IMR-90 (cell line): ENCODE data around the gene VWA7. TPM values are rescaled to one million over a fixed set of nuclear protein-coding genes. Genes with fewer than 3 reads are reported as not detected.
A peak's percentile ranks its signal among the peaks of the same experiment; 100 is the strongest.

ENCODE experiments used
- ATAC-seq: fragments of 200-7000 bp; cut with Tn5 transposase; 2 replicates; pipeline ENCODE4 v1.9.1; 2020; ENCODE audit warnings: low read depth, mild to moderate bottlenecking, moderate library complexity
- BruUV-seq: library from RNA; stranded (reverse); fragments of 400-500 nt; replicated peaks from 2 replicates; lab custom pipeline; 2021; lab: Mats Ljungman, UMichigan
- CTCF ChIA-PET: fragments of 300-600 bp; formaldehyde crosslinking; extraction: SDS; loops from one replicate; lab custom pipeline; 2021; ENCODE audit warnings: antibody characterized with exemption; lab: Yijun Ruan, JAX
- POLR2A ChIA-PET: fragments of 300-600 bp; sonication (Branson Sonifier 250); formaldehyde crosslinking; loops from one replicate; lab custom pipeline; 2022; ENCODE audit warnings: antibody characterized with exemption; ENCODE audit not compliant: unreplicated experiment; lab: Charles Lee
- DNase-seq: peaks from one replicate; pipeline ENCODE4 v3.0.0; 2013
- H2AFZ ChIP-seq: replicated peaks from 2 replicates; pipeline ENCODE3; 2013; ENCODE audit warnings: low read length, mild to moderate bottlenecking; ENCODE audit not compliant: poor library complexity
- H2AK5ac ChIP-seq: 2 replicates; pipeline ENCODE4 v1.6.1; 2013; ENCODE audit warnings: low read depth, low read length, inconsistent platforms
- H2AK9ac ChIP-seq: replicated peaks from 2 replicates; pipeline ENCODE3; 2013; ENCODE audit warnings: mild to moderate bottlenecking, low read depth, low read length, moderate library complexity; ENCODE audit not compliant: poor library complexity
- H2BK120ac ChIP-seq: 2 replicates; pipeline ENCODE4 v1.6.1; 2013; ENCODE audit warnings: low read depth, low read length, inconsistent platforms
- H2BK15ac ChIP-seq: 3 replicates; pipeline ENCODE4 v1.6.1; 2013; ENCODE audit warnings: low read depth, low read length, inconsistent platforms
- H2BK20ac ChIP-seq: 2 replicates; pipeline ENCODE4 v1.6.1; 2013; ENCODE audit warnings: low read depth, mild to moderate bottlenecking, inconsistent platforms, low read length, moderate library complexity
- H2BK5ac ChIP-seq: 2 replicates; pipeline ENCODE4 v1.6.1; 2013; ENCODE audit warnings: mild to moderate bottlenecking, low read depth, low read length, inconsistent platforms; ENCODE audit not compliant: poor library complexity, severe bottlenecking
- H3K14ac ChIP-seq: replicated peaks from 2 replicates; pipeline ENCODE4 v1.6.1; 2013; ENCODE audit warnings: low read depth, low read length, inconsistent platforms
- H3K18ac ChIP-seq: 2 replicates; pipeline ENCODE4 v1.6.1; 2013; ENCODE audit warnings: low read depth, low read length, control low read depth
- H3K23ac ChIP-seq: 2 replicates; pipeline ENCODE4 v1.6.1; 2013; ENCODE audit warnings: low read depth, low read length, inconsistent platforms
- H3K27ac ChIP-seq: 2 replicates; pipeline ENCODE4 v1.5.1; 2013; ENCODE audit warnings: mild to moderate bottlenecking, control low read depth, low read length; ENCODE audit not compliant: insufficient read depth
- H3K27me3 ChIP-seq: 2 replicates; pipeline ENCODE4 v1.6.1; 2013; ENCODE audit warnings: low read length; ENCODE audit not compliant: control insufficient read depth, insufficient read depth
- H3K36me3 ChIP-seq: 2 replicates; pipeline ENCODE4 v1.6.1; 2013; ENCODE audit warnings: low read length, mixed read lengths; ENCODE audit not compliant: control insufficient read depth, insufficient read depth
- H3K4ac ChIP-seq: 2 replicates; pipeline ENCODE4 v1.6.1; 2013; ENCODE audit warnings: low read depth, low read length, inconsistent platforms
- H3K4me1 ChIP-seq: 2 replicates; pipeline ENCODE4 v1.6.1; 2013; ENCODE audit warnings: low read length, mixed read lengths; ENCODE audit not compliant: control insufficient read depth, insufficient read depth
- H3K4me2 ChIP-seq: 2 replicates; pipeline ENCODE4 v1.6.1; 2013; ENCODE audit warnings: low read depth, mild to moderate bottlenecking, control low read depth, low read length, moderate library complexity
- H3K4me3 ChIP-seq: 2 replicates; pipeline ENCODE4 v1.5.1; 2013; ENCODE audit warnings: low read depth, mild to moderate bottlenecking, control low read depth, low read length, moderate library complexity; ENCODE audit not compliant: insufficient read depth
- H3K56ac ChIP-seq: 2 replicates; pipeline ENCODE4 v1.6.1; 2013; ENCODE audit warnings: low read length, inconsistent platforms; ENCODE audit not compliant: insufficient read depth; ENCODE audit errors: extremely low read depth
- H3K79me1 ChIP-seq, 2 experiments: 2 replicates each; pipeline ENCODE4 v1.6.1; 2013; ENCODE audit warnings: low read length in 2 of 2, inconsistent platforms in 1 of 2, low read depth in 1 of 2
- H3K9ac ChIP-seq: 2 replicates; pipeline ENCODE4 v1.6.1; 2013; ENCODE audit warnings: low read depth, low read length, control low read depth
- H3K9me1 ChIP-seq: 2 replicates; pipeline ENCODE4 v1.6.1; 2013; ENCODE audit warnings: low read length, inconsistent platforms; ENCODE audit not compliant: insufficient read depth
- H3K9me3 ChIP-seq: 2 replicates; pipeline ENCODE4 v1.6.1; 2013; ENCODE audit warnings: low read length; ENCODE audit not compliant: control insufficient read depth, insufficient read depth
- H4K20me1 ChIP-seq: 2 replicates; pipeline ENCODE4 v1.6.1; 2013; ENCODE audit warnings: low read length, inconsistent platforms; ENCODE audit not compliant: insufficient read depth
- H4K5ac ChIP-seq: 2 replicates; pipeline ENCODE4 v1.6.1; 2013; ENCODE audit warnings: mild to moderate bottlenecking, low read depth, low read length, control low read depth
- H4K8ac ChIP-seq, 2 experiments: 2 replicates each; pipeline ENCODE4 v1.6.1; 2013; ENCODE audit warnings: low read depth in 2 of 2, low read length in 2 of 2, control low read depth in 1 of 2, inconsistent platforms in 1 of 2
- H4K91ac ChIP-seq: 2 replicates; pipeline ENCODE4 v1.6.1; 2013; ENCODE audit warnings: low read depth, low read length, inconsistent platforms; ENCODE audit not compliant: insufficient read depth
- BHLHE40 ChIP-seq: fragments of 150-350 bp; IDR thresholded peaks from 2 replicates; pipeline ENCODE4 v1.6.1; 2016; ENCODE audit warnings: mild to moderate bottlenecking, low read depth, low read length
- CTCF ChIP-seq: conservative IDR thresholded peaks from 2 replicates; pipeline ENCODE4 v1.5.1; 2012; ENCODE audit warnings: mild to moderate bottlenecking, low read depth, low read length, improper control_type of control experiment
- FOS ChIP-seq: fragments of 150-350 bp; IDR thresholded peaks from 2 replicates; pipeline ENCODE4 v1.6.1; 2016; ENCODE audit warnings: low read depth, low read length
- MAFK ChIP-seq: IDR thresholded peaks from 2 replicates; pipeline ENCODE4 v1.6.1; 2012; ENCODE audit warnings: low read depth, low read length, improper control_type of control experiment
- MAZ ChIP-seq: IDR thresholded peaks from 2 replicates; pipeline ENCODE4 v1.6.1; 2012; ENCODE audit warnings: low read depth, mild to moderate bottlenecking, low read length, improper control_type of control experiment, moderate library complexity, borderline replicate concordance
- POLR2A ChIP-seq: IDR thresholded peaks from 2 replicates; pipeline ENCODE4 v1.6.1; 2012; ENCODE audit warnings: mild to moderate bottlenecking, low read depth, low read length
- RAD21 ChIP-seq: IDR thresholded peaks from 2 replicates; pipeline ENCODE4 v1.6.1; 2012; ENCODE audit warnings: low read length, improper control_type of control experiment
- RCOR1 ChIP-seq: IDR thresholded peaks from 2 replicates; pipeline ENCODE4 v1.6.1; 2012; ENCODE audit warnings: mild to moderate bottlenecking, low read length, improper control_type of control experiment; ENCODE audit not compliant: insufficient replicate concordance
- RFX5 ChIP-seq: IDR thresholded peaks from 2 replicates; pipeline ENCODE4 v1.8.0; 2012; ENCODE audit warnings: low read depth, mild to moderate bottlenecking, low read length, moderate library complexity
- SMC3 ChIP-seq: fragments of 150-350 bp; IDR thresholded peaks from 2 replicates; pipeline ENCODE4 v1.6.1; 2016; ENCODE audit warnings: low read depth, mild to moderate bottlenecking, antibody characterized with exemption, low read length, moderate library complexity
- USF2 ChIP-seq: fragments of 150-350 bp; IDR thresholded peaks from 2 replicates; pipeline ENCODE4 v1.6.1; 2017; ENCODE audit warnings: mild to moderate bottlenecking, antibody characterized with exemption, low read length, low read depth
- WGBS, 2 experiments: methylation state at CpG; one replicate each; pipeline versions ENCODE4 v1.1.5 to v1.1.7; 2013; ENCODE audit warnings: missing lambda C conversion rate in 2 of 2; ENCODE audit not compliant: insufficient read length in 1 of 2; ENCODE audit errors: extremely low coverage in 2 of 2; 5-methylcytosine and 5-hydroxymethylcytosine counted together
- dilution Hi-C: fragments of 300-500 bp; cut with HindIII; formaldehyde crosslinking; loops from one replicate; pipeline ENCODE4 v1.14.3; 2018; ENCODE audit warnings: low sequenced_read_pairs; ENCODE audit not compliant: unreplicated experiment
- in situ Hi-C: fragments of 300-500 bp; cut with MboI; formaldehyde crosslinking; loops from 3 replicates; pipeline ENCODE4 v1.14.3; 2019; ENCODE audit warnings: low sequenced_read_pairs, inconsistent platforms, mixed read lengths
- intact Hi-C: fragments of 100-400 bp; cut with micrococcal nuclease; formaldehyde crosslinking; loops from 2 replicates; pipeline ENCODE4 v1.10.0; 2022
- polyA plus RNA-seq, 3 experiments: library from polyadenylated mRNA; depleted of rRNA; stranded (reverse); fragments of >200 nt; gene quantifications; 2 replicates each; pipeline ENCODE4 v1.2.3, GENCODE V29; 2012; ENCODE audit warnings: low replicate concordance in 1 of 3
- total RNA-seq: library from RNA; depleted of rRNA; stranded (reverse); fragments of >200 nt; gene quantifications from 2 replicates; pipeline ENCODE4 v1.2.3, GENCODE V29; 2012

Gene VWA7
- total and polyA plus RNA-seq, 2 of the 4 experiments (the other 2 are of a cell fraction) = under 0.01 to 1.4 TPM

DNA sequence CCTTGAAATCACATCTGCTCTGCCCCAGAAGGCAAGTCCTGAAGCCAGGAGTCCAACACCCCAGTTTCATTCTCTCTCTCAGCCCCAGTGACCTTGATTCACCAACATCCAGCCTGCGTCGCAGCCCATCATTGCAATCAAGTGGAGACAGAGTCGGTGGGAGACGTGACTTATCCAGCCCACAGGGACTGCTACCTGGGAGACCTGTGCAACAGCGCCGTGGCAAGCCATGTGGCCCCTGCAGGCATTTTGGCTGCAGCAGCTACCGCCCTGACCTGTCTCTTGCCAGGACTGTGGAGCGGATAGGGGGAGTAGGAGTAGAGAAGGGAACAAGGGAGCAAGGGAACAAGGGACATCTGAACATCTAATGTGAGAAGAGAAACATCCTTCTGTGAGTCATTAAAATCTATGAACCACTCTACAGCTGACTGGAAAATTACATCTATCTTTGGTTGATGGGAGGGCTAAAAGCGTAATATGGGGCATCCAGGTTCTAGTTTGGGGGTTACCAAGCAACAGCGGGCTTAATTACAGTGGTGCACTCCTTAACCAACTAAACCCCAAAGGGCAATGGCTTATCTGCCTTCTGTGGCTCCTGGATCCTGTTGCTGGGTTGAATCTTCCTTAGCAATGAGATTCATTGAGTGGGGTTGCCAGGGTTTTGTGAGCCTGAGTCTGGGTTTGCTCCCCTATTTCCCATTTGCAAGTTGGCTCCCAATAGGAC is 59.5 kb downstream of the VWA7 start:
- Histone ChIP-seq H4K91ac (no peak overlapping the region), H2BK20ac (no peak overlapping the region), H4K20me1 (no peaks in the 10 kb centered on the region), H3K4me2 (no peak overlapping the region), H3K9me1 (peaks cover 4% of the 10 kb centered on the region; the same call in 1 of the 2 replicates), H3K23ac (no peak overlapping the region), H3K79me1 (no peaks in the 10 kb centered on the region), H3K27ac (no peak overlapping the region), H2BK15ac (no peak overlapping the region), H3K4me3 (no peak overlapping the region), H2BK5ac (no peak overlapping the region), H2BK120ac (no peak overlapping the region), H2AK5ac (no peak overlapping the region), H2AK9ac (no peak overlapping the region), H3K9me3 (no peaks in the 10 kb centered on the region), H3K27me3 (peaks cover 23% of the 10 kb centered on the region), H2AFZ (peak overlapping the region; percentile 13), H3K36me3 (no peaks in the 10 kb centered on the region), H4K8ac (no peak overlapping the region), H3K9ac (no peak overlapping the region), H3K56ac (no peak overlapping the region), H3K14ac (no peak overlapping the region), H3K18ac (no peak overlapping the region), H4K5ac (no peak overlapping the region), H3K4me1 (no peaks in the 10 kb centered on the region), H3K4ac (no peak overlapping the region)
- CTCF ChIA-PET = no interaction called here
- WGBS, 2 experiments = 30% methylated on average over 2 of the region's 10 CpGs; no CpG with 5 or more reads in 1 of the 2 experiments
- intact Hi-C loops (no loop called here), dilution Hi-C loops (no loop called here), in situ Hi-C loops (no loop called here)
- no TSS peak for BruUV-seq
- POLR2A ChIA-PET = no interaction called here
- TF ChIP-seq FOS (no peak), BHLHE40 (no peak), MAZ (no peak), RFX5 (no peak), MAFK (no peak), USF2 (no peak), SMC3 (no peak), POLR2A (no peak), RCOR1 (no peak), RAD21 (no peak), CTCF (no peak)
- DNase-seq (no peak), ATAC-seq (no peak)
